SK-N-SH treated with all-trans-retinoic acid at 6 μM for 48 hours (cell line): ENCODE results near the gene SRA1.

Source experiments
- ATAC-seq: fragments of 200-7000 bp; cut with Tn5 transposase; 3 replicates; pipeline ENCODE4 v1.9.1; 2020; ENCODE audit warnings: mild to moderate bottlenecking, moderate library complexity
- ARNTL ChIP-seq: fragments of 450-650 bp; formaldehyde crosslinking; IDR thresholded peaks from 2 replicates; pipeline ENCODE4 v1.5.0; 2020; ENCODE audit warnings: low read depth, mild to moderate bottlenecking, moderate library complexity, borderline replicate concordance
- BACH2 ChIP-seq: fragments of 250-450 bp; sonication (Bioruptor Pico); IDR thresholded peaks from 2 replicates; pipeline ENCODE4 v1.9.0; 2021; ENCODE audit warnings: mild to moderate bottlenecking, borderline replicate concordance
- CREB5 ChIP-seq: fragments of 250-450 bp; sonication (Bioruptor Pico); IDR thresholded peaks from 2 replicates; pipeline ENCODE4 v1.5.1; 2020; ENCODE audit warnings: low read depth, mild to moderate bottlenecking, moderate library complexity
- CSDC2 ChIP-seq: fragments of 250-450 bp; sonication (Bioruptor Pico); IDR thresholded peaks from 2 replicates; pipeline ENCODE4 v1.5.0; 2020; ENCODE audit warnings: mild to moderate bottlenecking, moderate library complexity
- OSR1 ChIP-seq: fragments of 250-450 bp; sonication (Bioruptor Pico); IDR thresholded peaks from 2 replicates; pipeline ENCODE4 v1.8.0; 2022; ENCODE audit warnings: moderate library complexity, mild to moderate bottlenecking, inconsistent platforms
- PATZ1 ChIP-seq: fragments of 250-450 bp; sonication (Bioruptor Pico); IDR thresholded peaks from 2 replicates; pipeline ENCODE4 v1.8.0; 2020; ENCODE audit warnings: mild to moderate bottlenecking, moderate library complexity, borderline replicate concordance
- POU6F1 ChIP-seq: fragments of 250-450 bp; sonication (Bioruptor Pico); IDR thresholded peaks from 2 replicates; pipeline ENCODE4 v1.8.0; 2021; ENCODE audit warnings: low read depth, mild to moderate bottlenecking, moderate library complexity, borderline replicate concordance
- PPARA ChIP-seq: fragments of 250-450 bp; sonication (Bioruptor Pico); IDR thresholded peaks from 2 replicates; pipeline ENCODE4 v1.5.0; 2020; ENCODE audit warnings: mild to moderate bottlenecking, borderline replicate concordance
- RARB ChIP-seq: fragments of 250-450 bp; sonication (Bioruptor Pico); IDR thresholded peaks from 2 replicates; pipeline ENCODE4 v1.8.0; 2021; ENCODE audit warnings: mild to moderate bottlenecking, moderate library complexity
- SNAI2 ChIP-seq: fragments of 250-450 bp; sonication (Bioruptor Pico); IDR thresholded peaks from 2 replicates; pipeline ENCODE4 v1.5.0; 2020; ENCODE audit warnings: mild to moderate bottlenecking, moderate library complexity
- TCF4 ChIP-seq: fragments of 250-450 bp; sonication (Bioruptor Pico); IDR thresholded peaks from 2 replicates; pipeline ENCODE4 v1.8.0; 2021; ENCODE audit warnings: mild to moderate bottlenecking, moderate library complexity, borderline replicate concordance
- TOX ChIP-seq: fragments of 250-450 bp; sonication (Bioruptor Pico); IDR thresholded peaks from 2 replicates; pipeline ENCODE4 v1.8.0; 2021; ENCODE audit warnings: mild to moderate bottlenecking, moderate library complexity, borderline replicate concordance
- TSHZ2 ChIP-seq: fragments of 250-450 bp; sonication (Bioruptor Pico); IDR thresholded peaks from 2 replicates; pipeline ENCODE4 v1.5.0; 2020; ENCODE audit warnings: mild to moderate bottlenecking, moderate library complexity
- ZFP3 ChIP-seq: fragments of 250-450 bp; sonication (Bioruptor Pico); IDR thresholded peaks from 2 replicates; pipeline ENCODE4 v1.5.0; 2020; ENCODE audit warnings: mild to moderate bottlenecking, moderate library complexity
- ZFP30 ChIP-seq: fragments of 450-650 bp; formaldehyde crosslinking; IDR thresholded peaks from 2 replicates; pipeline ENCODE4 v1.5.0; 2022; ENCODE audit warnings: mild to moderate bottlenecking, moderate library complexity
- ZNF565 ChIP-seq: fragments of 450-650 bp; formaldehyde crosslinking; conservative IDR thresholded peaks from 2 replicates; pipeline ENCODE4 v1.5.0; 2020; ENCODE audit warnings: low read depth, mild to moderate bottlenecking, moderate library complexity
- ZNF70 ChIP-seq: fragments of 450-650 bp; formaldehyde crosslinking; IDR thresholded peaks from 2 replicates; pipeline ENCODE4 v1.5.0; 2020; ENCODE audit warnings: mild to moderate bottlenecking, moderate library complexity
- ZNF8 ChIP-seq: fragments of 450-650 bp; formaldehyde crosslinking; IDR thresholded peaks from 2 replicates; pipeline ENCODE4 v1.5.0; 2020; ENCODE audit warnings: mild to moderate bottlenecking, moderate library complexity

The SRA1 gene

GRCh38 chr5:140598836-140599235 lies 41.6 kb upstream of the SRA1 start:
- TF ChIP-seq ZFP3 (CRISPR knock-in tag) = no peak
- no peak for TF ChIP-seq ZNF8 (CRISPR knock-in tag)
- TF ChIP-seq PATZ1 (CRISPR knock-in tag) = no peak
- TF ChIP-seq TOX (CRISPR knock-in tag) = no peak
- TF ChIP-seq CSDC2 (CRISPR knock-in tag) = no peak
- no peak for ATAC-seq

- ATAC-seq = no peak
- TF ChIP-seq RARB (CRISPR knock-in tag) = no peak
- no peak for TF ChIP-seq BACH2 (CRISPR knock-in tag)
- TF ChIP-seq POU6F1 = no peak
- TF ChIP-seq ZNF8 (CRISPR knock-in tag) = no peak
- TF ChIP-seq CSDC2 (CRISPR knock-in tag) = no peak
- no peak for TF ChIP-seq ARNTL (CRISPR knock-in tag)
- TF ChIP-seq TSHZ2 (CRISPR knock-in tag) = no peak
- TF ChIP-seq ZNF70 = no peak
- TF ChIP-seq, all 23 proteins: peak for 0
These were observed 39.1 kb upstream of the SRA1 start for GRCh38 chr5:140596321-140596741.

- ATAC-seq = no peak
- TF ChIP-seq TCF4 (no peak), CREB5 (no peak), BACH2 (CRISPR knock-in tag) (no peak), ZNF8 (CRISPR knock-in tag) (no peak), CSDC2 (CRISPR knock-in tag) (no peak), PPARA (CRISPR knock-in tag) (no peak), ZNF70 (no peak)
These were observed 38.4 kb upstream of the SRA1 start for GRCh38 chr5:140595538-140596300.

- no peak for ATAC-seq
- TF ChIP-seq ZNF70 (no peak), OSR1 (CRISPR knock-in tag) (no peak), ZFP30 (CRISPR knock-in tag) (no peak), TSHZ2 (CRISPR knock-in tag) (no peak), ZFP3 (CRISPR knock-in tag) (no peak), ZNF565 (CRISPR knock-in tag) (no peak), BACH2 (CRISPR knock-in tag) (no peak), ARNTL (CRISPR knock-in tag) (no peak), CREB5 (no peak), SNAI2 (CRISPR knock-in tag) (no peak), PATZ1 (CRISPR knock-in tag) (no peak)
These were observed 36.9 kb upstream of the SRA1 start for GRCh38 chr5:140594169-140594568.
